Measurements from ENCODE around the gene PTGES. TPM values are rescaled to one million over a fixed set of nuclear protein-coding genes. Genes with fewer than 3 reads are reported as not detected.

Gene PTGES
- total and polyA plus RNA-seq, 2 donors (not counting 1 experiment from before 2014, with no cell fraction given), result 9.6 to 13.3 TPM

GRCh38 chr9:129693741-129694140 lies 59.1 kb downstream of the PTGES start:
- H3K4me3 ChIP-seq (replicated peaks in 1 of 4; ENCODE audit: control extremely low read depth in 1 of 4, insufficient read depth in 1 of 4, low read depth in 3 of 4, low read length in 4 of 4), result no peak overlapping the region
- peaks cover 6% of the 10 kb centered on the region for H3K4me1 ChIP-seq (ENCODE audit: control insufficient read depth, extremely low read depth, insufficient read depth, low read length)
- H3K9me3 ChIP-seq (ENCODE audit: control insufficient read depth, insufficient read depth, low read depth, low read length), result no peaks in the 10 kb centered on the region
- H3K36me3 ChIP-seq (ENCODE audit: control insufficient read depth, insufficient read depth, low read length), result no peaks in the 10 kb centered on the region
- H3K27ac ChIP-seq (ENCODE audit: insufficient read depth, low read length), result no peak overlapping the region
- no peaks in the 10 kb centered on the region for H3K79me2 ChIP-seq (ENCODE audit: control insufficient read depth, insufficient read depth, low read length)
- H3K27me3 ChIP-seq (ENCODE audit: control insufficient read depth, insufficient read depth, low read length), result no peaks in the 10 kb centered on the region
- no peak for TF ChIP-seq EZH2 (IDR thresholded peaks at IDR 0.05; ENCODE audit: low read length, missing control alignments)
- TF ChIP-seq CTCF (conservative IDR thresholded peaks at IDR 0.05 in 1 of 2, IDR thresholded peaks at IDR 0.05 in 1 of 2; ENCODE audit: low read depth in 1 of 2, low read length in 2 of 2), result no peak
- H3K9ac ChIP-seq (ENCODE audit: insufficient read depth, low read length), result no peak overlapping the region
- no peaks in the 10 kb centered on the region for H4K20me1 ChIP-seq (ENCODE audit: control insufficient read depth, extremely low read depth, insufficient read depth, low read length)
- H2AFZ ChIP-seq (ENCODE audit: low read length), result no peak overlapping the region
- DNase-seq (ENCODE audit: low read depth in 2 of 2), result no peak
- no peak overlapping the region for H3K4me2 ChIP-seq (ENCODE audit: extremely low read depth, insufficient read depth, low read length)

GRCh38 chr9:129692534-129692933 lies 60.3 kb downstream of the PTGES start:
- no peak overlapping the region for H2AFZ ChIP-seq (ENCODE audit: low read length)

More at GRCh38 chr9:129692534-129692933, 60.3 kb downstream of the PTGES start:
- H3K4me1 ChIP-seq (ENCODE audit: control insufficient read depth, extremely low read depth, insufficient read depth, low read length), result peaks cover 6% of the 10 kb centered on the region
- no peaks in the 10 kb centered on the region for H4K20me1 ChIP-seq (ENCODE audit: control insufficient read depth, extremely low read depth, insufficient read depth, low read length)
- H3K4me2 ChIP-seq (ENCODE audit: extremely low read depth, insufficient read depth, low read length), result no peak overlapping the region
- DNase-seq (ENCODE audit: low read depth in 2 of 2), result no peak
- H3K4me3 ChIP-seq (replicated peaks in 1 of 4; ENCODE audit: control extremely low read depth in 1 of 4, insufficient read depth in 1 of 4, low read depth in 3 of 4, low read length in 4 of 4), result no peak overlapping the region
- H3K9me3 ChIP-seq (ENCODE audit: control insufficient read depth, insufficient read depth, low read depth, low read length), result no peaks in the 10 kb centered on the region
- no peak overlapping the region for H3K9ac ChIP-seq (ENCODE audit: insufficient read depth, low read length)
- no peaks in the 10 kb centered on the region for H3K27me3 ChIP-seq (ENCODE audit: control insufficient read depth, insufficient read depth, low read length)
- no peaks in the 10 kb centered on the region for H3K79me2 ChIP-seq (ENCODE audit: control insufficient read depth, insufficient read depth, low read length)
- H3K27ac ChIP-seq (ENCODE audit: insufficient read depth, low read length), result no peak overlapping the region
- H3K36me3 ChIP-seq (ENCODE audit: control insufficient read depth, insufficient read depth, low read length), result no peaks in the 10 kb centered on the region
- TF ChIP-seq CTCF (conservative IDR thresholded peaks at IDR 0.05 in 1 of 2, IDR thresholded peaks at IDR 0.05 in 1 of 2; ENCODE audit: low read depth in 1 of 2, low read length in 2 of 2), result no peak

Other genes with a start within 250 kb of the PTGES start
- gene C9orf50, start 131.9 kb downstream of the PTGES start, total RNA-seq, result 0.17 and 0.26 TPM in 2 replicates
- 0.14 and 0.16 TPM in 2 replicates for gene C9orf50, start 131.9 kb downstream of the PTGES start, polyA plus RNA-seq
- 33.1 and 34.2 TPM in 2 replicates for gene NTMT1, start 126.9 kb downstream of the PTGES start, total RNA-seq
- 51.9 and 62.1 TPM in 2 replicates for gene NTMT1, start 126.9 kb downstream of the PTGES start, polyA plus RNA-seq
- gene ASB6, start 110.9 kb downstream of the PTGES start, total RNA-seq, result 14.4 and 14.9 TPM in 2 replicates
- 15.4 and 21.1 TPM in 2 replicates for gene ASB6, start 110.9 kb downstream of the PTGES start, polyA plus RNA-seq
- gene PRRX2, start 87.4 kb downstream of the PTGES start, total RNA-seq, result 4.6 and 11.7 TPM in 2 replicates
- 3.4 and 4.4 TPM in 2 replicates for gene PRRX2, start 87.4 kb downstream of the PTGES start, polyA plus RNA-seq
- 18.7 and 20.3 TPM in 2 replicates for gene TOR1B, start 50.1 kb upstream of the PTGES start, total RNA-seq
- 29.5 and 33.6 TPM in 2 replicates for gene TOR1B, start 50.1 kb upstream of the PTGES start, polyA plus RNA-seq
- gene TOR1A, start 71.1 kb upstream of the PTGES start, total RNA-seq, result 31.1 and 31.5 TPM in 2 replicates
- gene TOR1A, start 71.1 kb upstream of the PTGES start, polyA plus RNA-seq, result 80.2 and 101 TPM in 2 replicates
- 39.8 TPM in 2 replicates for gene C9orf78, start 82.2 kb upstream of the PTGES start, total RNA-seq
- 88.6 and 92.6 TPM in 2 replicates for gene C9orf78, start 82.2 kb upstream of the PTGES start, polyA plus RNA-seq
- 7.4 and 12.9 TPM in 2 replicates for gene USP20, start 82.4 kb upstream of the PTGES start, total RNA-seq
- 6.7 and 6.8 TPM in 2 replicates for gene USP20, start 82.4 kb upstream of the PTGES start, polyA plus RNA-seq

Measured in fibroblast of lung (primary cell).